HG03342 (cell line): ENCODE results near the gene ATM.

Experiments
- ATAC-seq: cut with Tn5 transposase; IDR thresholded peaks from one replicate; pipeline ENCODE4 v1.9.1; 2021; ENCODE audit warnings: mild to moderate bottlenecking, moderate library complexity; ENCODE audit not compliant: unreplicated experiment

The ATM gene

GRCh38 chr11:108222574-108223347 lies at the start of gene ATM, which contains the start of gene NPAT:
Gene ATM (plus strand): TSS chr11:108223067. CDS start chr11:108227625, 4,558 bp downstream.
Gene NPAT (minus strand): TSS chr11:108222638. CDS start chr11:108222536, 102 bp downstream.
- ATAC-seq = peak; percentile 76

- ATAC-seq = no peak
Measured at GRCh38 chr11:108177570-108177969, 45.3 kb upstream of the ATM start.

DNA sequence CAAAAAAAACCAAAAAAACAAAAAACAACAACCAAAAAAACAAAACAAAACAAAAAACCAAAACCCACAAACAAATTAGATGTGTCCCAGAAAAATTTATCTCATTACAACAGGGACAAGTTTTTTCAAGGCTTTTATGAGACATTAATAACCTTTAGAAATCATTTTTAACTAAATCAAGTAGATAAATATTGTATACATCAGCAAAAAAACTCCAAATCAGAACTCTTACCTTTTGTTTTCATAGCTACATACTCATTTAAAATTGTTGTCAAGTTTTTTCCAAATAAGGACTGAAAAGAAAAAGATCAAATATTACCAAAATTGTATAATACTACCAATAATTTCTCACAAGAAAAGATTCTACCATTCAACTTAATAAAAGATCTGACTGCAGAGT lies 29.1 kb upstream of the ATM start:
- ATAC-seq = no peak

DNA sequence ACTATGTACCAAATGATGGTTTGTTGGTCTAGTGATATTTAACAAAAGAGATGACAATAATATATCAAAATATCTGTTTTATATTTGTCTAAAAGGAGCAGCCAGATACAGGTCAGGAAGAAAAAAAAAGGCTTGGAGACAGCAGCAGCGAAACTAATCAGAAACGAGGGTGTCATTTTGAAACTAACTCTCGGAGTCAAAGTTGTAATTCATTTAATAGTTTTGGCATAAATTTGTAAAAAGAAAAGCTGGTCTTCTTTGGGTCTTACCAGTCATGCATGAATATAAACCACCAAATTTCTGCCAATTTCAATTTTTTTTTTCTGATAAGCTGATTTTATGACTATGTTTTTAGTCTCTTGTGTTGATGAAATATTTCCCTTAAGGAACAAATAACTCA lies 26.0 kb upstream of the ATM start:
- ATAC-seq = no peak

GRCh38 chr11:108197351-108197750 lies 25.5 kb upstream of the ATM start:
- no peak for ATAC-seq

DNA sequence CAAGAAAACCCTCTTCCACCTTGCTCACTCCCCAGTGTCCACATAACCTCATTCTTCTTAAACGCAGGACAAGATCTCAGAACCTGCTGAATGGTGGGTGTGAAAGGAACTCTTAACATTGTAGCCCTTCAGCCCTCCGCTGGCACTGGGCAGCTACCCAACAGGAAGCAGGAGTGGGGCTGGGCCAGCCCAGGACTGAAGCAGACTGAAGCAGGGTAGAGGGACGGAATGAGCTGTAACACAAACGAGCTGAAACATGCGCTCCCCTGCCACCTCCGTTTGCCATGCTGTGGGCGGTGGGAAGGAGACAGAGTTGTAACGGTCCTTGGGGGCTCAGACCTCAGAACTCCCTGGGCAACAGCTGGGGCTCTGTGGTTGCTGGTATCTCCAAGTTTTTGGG lies 24.0 kb upstream of the ATM start:
- no peak for ATAC-seq

GRCh38 chr11:108199446-108200321 lies 23.2 kb upstream of the ATM start:
- peak; percentile 84 for ATAC-seq

DNA sequence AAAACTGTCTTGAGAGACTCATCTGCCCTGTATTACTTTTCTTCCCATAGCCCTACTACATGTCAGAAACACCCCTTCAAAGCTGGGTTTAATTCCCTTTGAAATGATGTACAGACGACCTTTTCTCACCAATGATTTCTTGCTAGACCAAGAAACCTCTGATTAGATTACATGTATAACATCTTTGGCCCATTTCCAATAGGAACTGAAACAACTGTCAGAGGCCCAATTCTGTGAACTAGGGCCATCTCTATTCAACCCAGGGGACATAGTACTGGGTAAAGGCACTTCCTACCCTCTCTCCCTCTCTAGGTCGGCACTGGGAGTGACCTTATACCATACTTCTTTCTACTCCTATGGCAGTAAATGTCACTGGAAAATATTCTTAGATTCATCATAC lies 19.8 kb upstream of the ATM start:
- ATAC-seq = no peak

- no peak for ATAC-seq
Measured at GRCh38 chr11:108204376-108204775, 18.5 kb upstream of the ATM start.

DNA sequence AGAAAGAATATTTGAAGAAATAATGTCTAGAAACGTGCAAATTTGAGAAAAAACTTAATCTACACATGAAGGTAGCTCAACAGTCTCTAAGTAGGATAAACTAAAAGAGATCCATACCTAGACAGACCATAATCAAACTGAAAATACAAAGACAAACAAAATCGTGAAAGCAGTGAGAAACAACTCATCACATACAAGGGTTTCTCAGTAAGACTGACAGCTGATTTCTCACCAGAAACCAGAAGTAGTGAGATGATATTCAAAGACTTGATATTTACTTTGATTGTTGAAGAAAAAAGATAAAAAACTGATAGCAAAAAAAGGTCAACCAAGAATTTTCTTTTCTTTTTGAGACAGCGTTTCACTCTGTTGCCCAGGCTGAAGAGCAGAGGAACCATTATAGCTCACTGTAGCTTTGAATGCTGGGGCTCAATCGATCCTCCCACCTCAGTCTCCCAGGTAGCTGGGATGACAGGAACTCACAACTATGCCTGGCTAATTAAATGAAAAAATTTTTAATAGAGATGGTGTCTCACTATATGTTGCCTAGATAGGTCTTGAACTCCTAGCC lies 17.9 kb upstream of the ATM start:
- no peak for ATAC-seq

- ATAC-seq = no peak
Measured at GRCh38 chr11:108206171-108206570, 16.7 kb upstream of the ATM start.

- ATAC-seq = no peak
Measured at GRCh38 chr11:108206969-108207682, 15.7 kb upstream of the ATM start.

DNA sequence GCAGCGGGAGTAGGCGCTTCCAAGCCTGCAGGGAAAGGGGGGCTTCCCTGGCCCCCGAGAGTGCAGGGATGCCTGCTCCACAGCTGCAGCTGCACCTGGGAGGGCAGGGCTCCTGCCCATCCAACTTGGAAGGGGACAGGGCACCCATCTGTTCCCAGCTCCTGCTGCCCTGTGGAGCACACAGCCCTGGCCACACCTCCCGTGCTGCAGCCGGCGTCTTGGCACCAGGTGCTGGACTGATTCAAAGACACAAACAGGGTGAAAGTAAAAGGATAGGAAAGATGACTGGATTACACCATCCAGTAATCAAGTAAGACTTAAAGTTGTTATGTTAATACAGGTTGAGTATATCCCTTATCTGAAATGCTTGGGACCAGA lies 15.2 kb upstream of the ATM start:
- ATAC-seq = no peak

- no peak for ATAC-seq
Measured at GRCh38 chr11:108210441-108210840, 12.4 kb upstream of the ATM start.

DNA sequence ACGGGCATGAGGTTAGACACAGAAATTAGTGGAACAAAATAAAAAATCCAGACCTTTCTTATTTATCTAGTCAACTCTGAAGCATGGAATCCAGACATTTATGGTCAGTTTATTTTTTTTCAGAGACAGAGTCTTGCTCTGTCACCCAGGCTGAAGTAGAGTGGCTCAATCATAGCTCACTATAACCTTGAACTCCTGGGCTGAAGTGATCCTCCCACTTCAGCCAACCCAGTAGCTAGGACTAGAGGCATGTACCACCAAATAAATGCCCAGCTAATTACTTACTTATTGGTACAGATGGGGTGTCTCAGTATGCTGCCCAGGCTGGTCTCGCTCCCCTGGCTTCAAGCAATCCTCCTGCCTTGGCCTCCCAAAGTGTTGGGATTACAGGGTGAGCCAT lies 9.1 kb upstream of the ATM start:
- no peak for ATAC-seq

GRCh38 chr11:108216988-108217387 lies 5.9 kb upstream of the ATM start:
- ATAC-seq = no peak

DNA sequence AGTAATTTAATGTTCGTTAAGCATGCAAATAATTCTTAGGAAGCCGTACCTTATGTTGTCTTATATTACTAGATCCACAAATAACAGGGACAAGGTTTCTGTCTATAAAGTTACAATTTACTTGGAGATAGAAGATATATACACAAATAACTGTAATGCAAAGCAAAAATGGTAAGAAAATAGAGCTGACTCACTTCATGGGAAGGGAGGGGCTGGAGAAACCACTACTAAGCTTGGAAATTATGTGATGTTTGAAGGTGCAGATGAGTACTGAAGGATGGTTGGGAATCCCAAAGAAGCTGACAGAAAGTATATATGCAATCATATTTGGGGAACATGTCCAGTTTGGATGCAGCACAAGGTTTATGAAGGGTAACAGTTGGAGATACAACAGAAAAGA lies 4.4 kb upstream of the ATM start:
- ATAC-seq = no peak

- no peak for ATAC-seq
Measured at GRCh38 chr11:108218912-108219783, 3.7 kb upstream of the ATM start.

- ATAC-seq = no peak
Measured at GRCh38 chr11:108220721-108221336, 2.0 kb upstream of the ATM start.

DNA sequence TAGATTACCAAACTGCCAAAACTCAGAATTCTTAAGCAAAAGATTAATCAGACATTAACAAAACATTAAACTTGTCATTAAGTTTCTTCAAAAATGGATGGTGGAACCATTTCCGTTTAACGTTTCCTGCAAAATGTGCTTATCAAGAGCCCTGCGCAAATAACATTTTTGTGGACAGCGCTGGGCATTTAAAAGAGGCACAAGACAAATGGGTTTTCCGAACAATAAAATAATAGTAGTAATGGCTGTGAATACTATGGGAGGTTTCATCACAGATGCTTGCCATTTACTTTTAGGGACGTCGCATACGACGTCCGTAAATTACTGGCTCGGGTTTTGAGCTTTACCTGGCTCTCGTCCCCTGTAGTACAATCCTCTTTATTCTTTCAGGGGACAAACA lies 1.5 kb upstream of the ATM start:
- no peak for ATAC-seq
